Parietal lobe (tissue), 1 donor: Measurements from ENCODE around the gene MAS1. TPM values are rescaled to one million over a fixed set of nuclear protein-coding genes. Genes with fewer than 3 reads are reported as not detected.

Experiments used
- total RNA-seq: library from RNA; depleted of rRNA; stranded (reverse); fragments of >200 nt; gene quantifications from one replicate; pipeline ENCODE4 v1.2.3, GENCODE V29; 2014

Gene MAS1
- 0.31 TPM for total RNA-seq

GRCh38 chr6:159890792-159891191, at the start of gene MAS1:
MAS1 (plus strand) TSS chr6:159890988; CDS start chr6:159906956, 15,968 bp downstream.

Other genes starting within 250 kb of the MAS1 start
- 28.2 TPM for gene SOD2, start 197.7 kb upstream of the MAS1 start, total RNA-seq
- 132 TPM for gene WTAP, start 163.5 kb upstream of the MAS1 start, total RNA-seq
- 81.4 TPM for gene ACAT2, start 128.9 kb upstream of the MAS1 start, total RNA-seq
- gene TCP1, start 101.4 kb upstream of the MAS1 start, total RNA-seq = 270 TPM
- 46.6 TPM for gene MRPL18, start 100.5 kb upstream of the MAS1 start, total RNA-seq
- not detected for gene PNLDC1, start 90.7 kb upstream of the MAS1 start, total RNA-seq
- 42.9 TPM for gene IGF2R, start 78.1 kb downstream of the MAS1 start, total RNA-seq
- 0.31 TPM for gene SLC22A1, start 230.8 kb downstream of the MAS1 start, total RNA-seq